Neural progenitor cell (in vitro differentiated cells): ENCODE data around the gene HS6ST3. TPM values are rescaled to one million over a fixed set of nuclear protein-coding genes. Genes with fewer than 3 reads are reported as not detected.

Experiments used
- microRNA-seq: library from miRNA; unstranded; fragments of <30 nt; microRNA quantifications from one replicate; pipeline ENCODE4, GENCODE V29; 2016
- total RNA-seq: library from RNA; depleted of rRNA; stranded (reverse); fragments of >200 nt; gene quantifications from 2 replicates; pipeline ENCODE4 v1.2.3, GENCODE V29; 2015; ENCODE audit warnings: low replicate concordance

The HS6ST3 gene
- total RNA-seq, 1 donor from 2014 or later, result 0.39 TPM

Small RNA genes within 50 kb of the gene (microRNA-seq; reads per million reads assigned to microRNA genes)
- not detected for gene MIR4501

Other genes starting within 250 kb of the HS6ST3 start
- 58.9 and 70.4 TPM in 2 replicates for gene UGGT2, start 36.7 kb upstream of the HS6ST3 start, total RNA-seq